ENCODE data around the gene TRIP10. TPM values are rescaled to one million over a fixed set of nuclear protein-coding genes. Genes with fewer than 3 reads are reported as not detected.

The TRIP10 gene
- total and polyA plus RNA-seq, 2 of the 13 experiments (the other 11 are each of a cell fraction or from before 2014, with no cell fraction given) = 32.5 to 33.2 TPM

DNA sequence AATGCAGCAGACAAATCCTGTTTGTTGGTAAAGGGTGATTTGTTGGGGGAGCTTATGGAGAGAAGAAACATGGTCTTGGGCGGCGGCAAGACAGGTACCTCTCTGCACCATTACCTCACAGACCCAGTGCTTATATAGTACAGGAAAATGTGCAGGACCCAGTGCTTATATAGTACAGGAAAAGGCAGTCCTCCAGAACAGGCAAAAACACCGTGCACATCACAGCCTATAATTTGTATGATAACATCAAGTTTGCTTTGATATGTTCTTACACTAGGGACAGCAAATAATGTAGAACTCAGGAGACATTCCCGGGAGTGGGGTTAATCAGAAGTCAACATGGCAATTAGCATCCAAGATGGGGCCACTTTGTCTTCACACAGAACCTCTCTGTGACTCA, 53.9 kb downstream of the TRIP10 start:
- Histone ChIP-seq H4K20me1 (ENCODE audit: insufficient read depth, low read length) (no peaks in the 10 kb centered on the region), H3K4me2 (ENCODE audit: low read depth, low read length) (no peak overlapping the region), H3K4me1 (ENCODE audit: insufficient read depth, low read length) (no peaks in the 10 kb centered on the region), H3K36me3 (replicated peaks in 1 of 2; ENCODE audit: control insufficient read depth in 1 of 2, insufficient read depth in 2 of 2, low read length in 2 of 2) (no peaks in the 10 kb centered on the region), H3K79me2 (ENCODE audit: insufficient read depth, low read length) (no peaks in the 10 kb centered on the region), H2AFZ (ENCODE audit: low read length) (no peak overlapping the region), H3K27me3 (ENCODE audit: control insufficient read depth in 1 of 2, insufficient read depth in 2 of 2, low read length in 2 of 2) (peaks cover 0 to 1% of the 10 kb centered on the region in 2 experiments; a peak in 1 of 5 replicates), H3K27ac (ENCODE audit: extremely low read length, insufficient read depth, low read length) (no peak overlapping the region), H3K4me3 (replicated peaks in 1 of 3; ENCODE audit: insufficient read depth in 1 of 3, low read depth in 2 of 3, low read length in 3 of 3) (no peak overlapping the region), H3K9me3 (ENCODE audit: low read length) (peaks cover 6% of the 10 kb centered on the region; the same call in 1 of the 2 replicates), H3K9ac (ENCODE audit: insufficient read depth, low read depth, low read length) (no peak overlapping the region)
- in situ Hi-C loops (cut with HindIII; ENCODE audit: extremely low pct_ligation_motif_present, low pct_unique_long_range_greater_than_20kb) = no loop called here
- DNase-seq (ENCODE audit: low spot score) = no peak
- no peak for TF ChIP-seq ZFP36L2 (CRISPR knock-in tag; IDR thresholded peaks at IDR 0.05)
- TF ChIP-seq SMAD3 (CRISPR knock-in tag; IDR thresholded peaks at IDR 0.05) = no peak
- TF ChIP-seq, protein P1, sequence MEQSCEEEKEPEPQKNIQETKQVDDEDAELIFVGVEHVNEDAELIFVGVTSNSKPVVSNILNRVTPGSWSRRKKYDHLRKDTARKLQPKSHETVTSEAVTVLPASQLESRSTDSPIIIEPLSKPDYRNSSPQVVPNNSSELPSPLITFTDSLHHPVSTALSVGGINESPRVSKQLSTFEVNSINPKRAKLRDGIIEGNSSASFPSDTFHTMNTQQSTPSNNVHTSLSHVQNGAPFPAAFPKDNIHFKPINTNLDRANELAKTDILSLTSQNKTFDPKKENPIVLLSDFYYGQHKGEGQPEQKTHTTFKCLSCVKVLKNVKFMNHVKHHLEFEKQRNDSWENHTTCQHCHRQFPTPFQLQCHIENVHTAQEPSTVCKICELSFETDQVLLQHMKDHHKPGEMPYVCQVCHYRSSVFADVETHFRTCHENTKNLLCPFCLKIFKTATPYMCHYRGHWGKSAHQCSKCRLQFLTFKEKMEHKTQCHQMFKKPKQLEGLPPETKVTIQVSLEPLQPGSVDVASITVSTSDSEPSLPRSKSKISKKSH (CRISPR knock-in tag; IDR thresholded peaks at IDR 0.05; ENCODE audit: borderline replicate concordance) = no peak
- TF ChIP-seq TCF7 (IDR thresholded peaks at IDR 0.05; ENCODE audit: low read depth) = no peak
- no peak for TF ChIP-seq KLF13 (CRISPR knock-in tag; IDR thresholded peaks at IDR 0.05)
- TF ChIP-seq HNRNPUL1 (IDR thresholded peaks at IDR 0.05; ENCODE audit: low read depth, low read length) = no peak
- TF ChIP-seq ZBTB46 (CRISPR knock-in tag; IDR thresholded peaks at IDR 0.05; ENCODE audit: borderline replicate concordance) = no peak
- no peak for TF ChIP-seq TSC22D2 (CRISPR knock-in tag; IDR thresholded peaks at IDR 0.05; ENCODE audit: borderline replicate concordance)
- TF ChIP-seq PHF8 (CRISPR knock-in tag; IDR thresholded peaks at IDR 0.05) = no peak
- no peak for TF ChIP-seq MED8 (CRISPR knock-in tag; IDR thresholded peaks at IDR 0.05; ENCODE audit: insufficient replicate concordance)
- TF ChIP-seq MYC (CRISPR knock-in tag; IDR thresholded peaks at IDR 0.05; ENCODE audit: borderline replicate concordance) = no peak
- TF ChIP-seq TFE3 (CRISPR knock-in tag; IDR thresholded peaks at IDR 0.05) = no peak
- TF ChIP-seq THRA (CRISPR knock-in tag; IDR thresholded peaks at IDR 0.05; ENCODE audit: borderline replicate concordance) = no peak
- CTCF ChIA-PET (ENCODE audit: low intra/inter-chr PET ratio, low total read pairs) = no interaction called here
- no peak for FAIRE-seq
- POLR2A ChIA-PET = no interaction called here
- 52% methylated on average over 4 of the region's 4 CpGs for WGBS (ENCODE audit: low lambda C conversion rate)
- BruUV-seq (replicated peaks) = no TSS peak
- intact Hi-C loops (cut with micrococcal nuclease; ENCODE audit: unreplicated experiment) = no loop called here
- no peak for ATAC-seq

All from HepG2 (cell line).